ENCODE data around the gene ASB6. TPM values are rescaled to one million over a fixed set of nuclear protein-coding genes. Genes with fewer than 3 reads are reported as not detected.

The ASB6 gene
- total and polyA plus RNA-seq, 4 donors = 6.0 to 20.8 (median 18.1) TPM

DNA sequence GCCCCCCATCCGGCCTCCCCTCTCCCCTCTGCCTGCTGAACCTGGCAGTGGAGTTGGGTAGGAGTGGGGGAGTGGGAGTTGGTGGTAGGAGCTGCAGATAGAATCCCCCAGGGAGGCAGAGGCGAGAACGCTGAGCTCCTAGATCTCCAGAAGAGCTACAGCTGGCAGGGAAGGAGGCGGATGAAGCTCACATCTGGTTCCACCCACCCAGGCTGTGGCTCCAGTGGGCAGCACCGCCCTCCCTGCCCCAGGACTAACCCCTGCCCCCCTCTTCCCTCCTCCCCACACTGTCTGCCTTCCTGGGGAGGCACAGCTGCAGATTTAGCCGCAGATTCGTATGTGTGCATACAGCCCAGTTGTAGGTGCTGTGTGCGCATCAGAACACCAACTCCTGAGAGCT, 55.3 kb downstream of the ASB6 start:
- no peak overlapping the region for H3K27ac ChIP-seq (ENCODE audit: low read depth in 1 of 2, low read length in 2 of 2)
- intact Hi-C loops (cut with DNase I) = no loop called here
- no peaks in the 10 kb centered on the region for H3K27me3 ChIP-seq (ENCODE audit: control insufficient read depth in 1 of 2, insufficient read depth in 2 of 2, low read length in 1 of 2)
- no peaks in the 10 kb centered on the region for H3K9me3 ChIP-seq (ENCODE audit: control insufficient read depth, low read length)
- H3K4me1 ChIP-seq (ENCODE audit: control insufficient read depth in 1 of 2, insufficient read depth in 2 of 2, low read length in 2 of 2) = no peaks in the 10 kb centered on the region
- no peak overlapping the region for H3K4me3 ChIP-seq (ENCODE audit: low read length in 2 of 2)
- H3K36me3 ChIP-seq (ENCODE audit: control insufficient read depth in 1 of 2, insufficient read depth in 2 of 2, low read length in 1 of 2) = no peaks in the 10 kb centered on the region
- WGBS, 2 donors = 87 to 88% methylated on average over 8 of the region's 8 CpGs
- ATAC-seq (ENCODE audit: low FRiP score) (no peak), DNase-seq (no peak)

DNA sequence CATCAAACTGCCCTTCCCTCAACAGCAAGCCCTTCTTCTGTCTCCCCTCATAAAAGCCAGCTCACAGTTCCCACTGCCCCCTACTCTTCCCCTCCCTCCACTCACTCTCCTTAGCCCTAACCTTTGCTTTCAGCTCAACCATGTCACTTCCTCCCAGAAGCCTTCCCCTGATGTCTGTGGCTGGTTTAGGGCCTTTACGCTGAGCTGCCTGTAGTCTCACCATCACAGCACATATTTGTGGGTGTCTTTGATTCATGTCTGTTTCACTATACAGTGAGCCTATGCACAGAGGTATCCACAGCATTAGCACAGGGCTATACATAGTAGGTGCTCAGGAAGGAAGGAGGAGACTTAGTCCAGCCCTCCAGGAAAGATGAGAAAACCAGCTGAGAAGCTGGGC, 55.7 kb downstream of the ASB6 start:
- DNase-seq = no peak
- intact Hi-C loops (cut with DNase I) = no loop called here
- 91 to 95% methylated on average over 1 of the region's 1 CpG for WGBS, 2 donors

DNA sequence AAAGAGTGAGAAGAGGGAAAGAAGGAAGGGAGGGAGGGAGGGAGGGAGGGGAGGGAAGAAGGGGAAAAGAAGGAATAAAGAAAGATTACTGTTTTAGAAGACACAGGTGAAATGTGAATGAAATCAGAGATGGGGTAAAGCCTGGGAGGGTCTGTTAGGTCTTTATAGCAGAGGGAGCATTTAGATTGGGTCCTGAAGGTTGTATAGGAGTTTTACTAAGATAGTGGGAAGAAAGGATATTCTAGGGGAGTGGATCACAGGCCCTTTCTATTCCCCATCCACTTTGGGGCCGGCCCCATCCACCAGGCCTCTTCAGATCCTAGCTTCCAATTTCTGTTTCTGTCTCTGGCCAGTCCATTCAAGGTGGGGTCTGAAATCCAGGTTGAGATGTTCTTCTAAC, 56.6 kb downstream of the ASB6 start:
- Histone ChIP-seq H3K27me3 (ENCODE audit: control insufficient read depth in 1 of 2, insufficient read depth in 2 of 2, low read length in 1 of 2) (no peaks in the 10 kb centered on the region), H3K4me1 (ENCODE audit: control insufficient read depth in 1 of 2, insufficient read depth in 2 of 2, low read length in 2 of 2) (no peaks in the 10 kb centered on the region), H3K4me3 (ENCODE audit: low read length in 2 of 2) (no peak overlapping the region), H3K36me3 (ENCODE audit: control insufficient read depth in 1 of 2, insufficient read depth in 2 of 2, low read length in 1 of 2) (no peaks in the 10 kb centered on the region), H3K9me3 (ENCODE audit: control insufficient read depth, low read length) (no peaks in the 10 kb centered on the region), H3K27ac (ENCODE audit: low read depth in 1 of 2, low read length in 2 of 2) (no peak overlapping the region)
- no peak for DNase-seq
- WGBS, 2 donors = 100% methylated on average over 1 of the region's 1 CpG
- intact Hi-C loops (cut with DNase I) = no loop called here
- ATAC-seq (ENCODE audit: low FRiP score) = no peak

More for the DNA sequence above, 55.7 kb downstream of the ASB6 start:
- Histone ChIP-seq H3K27ac (ENCODE audit: low read depth in 1 of 2, low read length in 2 of 2) (no peak overlapping the region), H3K27me3 (ENCODE audit: control insufficient read depth in 1 of 2, insufficient read depth in 2 of 2, low read length in 1 of 2) (no peaks in the 10 kb centered on the region), H3K4me3 (ENCODE audit: low read length in 2 of 2) (no peak overlapping the region), H3K9me3 (ENCODE audit: control insufficient read depth, low read length) (no peaks in the 10 kb centered on the region), H3K36me3 (ENCODE audit: control insufficient read depth in 1 of 2, insufficient read depth in 2 of 2, low read length in 1 of 2) (no peaks in the 10 kb centered on the region), H3K4me1 (ENCODE audit: control insufficient read depth in 1 of 2, insufficient read depth in 2 of 2, low read length in 2 of 2) (no peaks in the 10 kb centered on the region)
- ATAC-seq (ENCODE audit: low FRiP score) = no peak

Other genes starting within 250 kb of the ASB6 start
- gene C9orf50, start 21.1 kb downstream of the ASB6 start, total RNA-seq = under 1 TPM; 0.30 to 0.62 TPM
- 1 to 10 TPM in 1 of 2 donors, not detected in 1; 4.8 TPM for gene C9orf50, start 21.1 kb downstream of the ASB6 start, polyA plus RNA-seq
- gene NTMT1, start 16.0 kb downstream of the ASB6 start, total RNA-seq = 10 to 100 TPM; 22.7 to 25.6 TPM
- 10 to 100 TPM; 34.3 to 41.1 TPM for gene NTMT1, start 16.0 kb downstream of the ASB6 start, polyA plus RNA-seq
- gene PRRX2, start 23.5 kb upstream of the ASB6 start, total RNA-seq = 10 to 100 TPM; 51.9 to 68.8 TPM
- gene PRRX2, start 23.5 kb upstream of the ASB6 start, polyA plus RNA-seq = 10 to 100 TPM; 27.7 to 52.6 TPM
- 1 to 10 TPM; 3.5 to 9.1 TPM for gene PTGES, start 110.9 kb upstream of the ASB6 start, total RNA-seq
- gene PTGES, start 110.9 kb upstream of the ASB6 start, polyA plus RNA-seq = 1 to 10 TPM in 1 of 2 donors, under 1 TPM in 1; 0.13 to 2.3 TPM
- gene TOR1B, start 161.0 kb upstream of the ASB6 start, total RNA-seq = 10 to 100 TPM; 20.4 to 24.3 TPM
- gene TOR1B, start 161.0 kb upstream of the ASB6 start, polyA plus RNA-seq = 10 to 100 TPM; 11.4 to 19.5 TPM
- 10 to 100 TPM; 27.1 to 29.0 TPM for gene TOR1A, start 182.0 kb upstream of the ASB6 start, total RNA-seq
- 10 to 100 TPM; 25.2 to 25.7 TPM for gene TOR1A, start 182.0 kb upstream of the ASB6 start, polyA plus RNA-seq
- gene C9orf78, start 193.1 kb upstream of the ASB6 start, total RNA-seq = 10 to 100 TPM; 33.8 to 38.1 TPM
- 10 to 100 TPM; 67.5 to 93.0 TPM for gene C9orf78, start 193.1 kb upstream of the ASB6 start, polyA plus RNA-seq
- 10 to 100 TPM; 36.4 to 54.2 TPM for gene USP20, start 193.3 kb upstream of the ASB6 start, total RNA-seq
- gene USP20, start 193.3 kb upstream of the ASB6 start, polyA plus RNA-seq = 100 to 1,000 TPM in 1 of 2 donors, 10 to 100 TPM in 1; 15.9 to 108 TPM